Liver (tissue), 3 donors: ENCODE measurements around the gene CDPF1.

Source experiments
- EGR1 ChIP-seq, 2 donors: IDR thresholded peaks; 2 replicates each; pipeline ENCODE4 v1.6.1; 2016 to 2018; ENCODE audit warnings: antibody characterized with exemption in 2 of 2, low read depth in 2 of 2
- FOXA2 ChIP-seq: IDR thresholded peaks from 2 replicates; pipeline ENCODE4 v1.6.1; 2016; ENCODE audit warnings: antibody characterized with exemption
- GABPA ChIP-seq, 2 donors: IDR thresholded peaks in 1 of 2; conservative IDR thresholded peaks in 1 of 2; 2 replicates each; pipeline ENCODE4 v1.6.1; 2016; ENCODE audit warnings: antibody characterized with exemption in 2 of 2, mild to moderate bottlenecking in 1 of 2, moderate library complexity in 1 of 2
- NR2F2 ChIP-seq: IDR thresholded peaks from 2 replicates; pipeline ENCODE4 v1.6.1; 2016; ENCODE audit warnings: antibody characterized with exemption
- RXRA ChIP-seq, 2 donors: IDR thresholded peaks; 2 replicates each; pipeline ENCODE4 v1.6.1; 2017 to 2018; ENCODE audit warnings: antibody characterized with exemption in 2 of 2, mild to moderate bottlenecking in 1 of 2
- TAF1 ChIP-seq: conservative IDR thresholded peaks from 2 replicates; pipeline ENCODE4 v1.6.1; 2016; ENCODE audit warnings: antibody characterized with exemption, mild to moderate bottlenecking
- YY1 ChIP-seq: IDR thresholded peaks from 2 replicates; pipeline ENCODE4 v1.6.1; 2016; ENCODE audit warnings: antibody characterized with exemption, mild to moderate bottlenecking
- TF ChIP-seq, protein P1 (sequence below): IDR thresholded peaks from 2 replicates; pipeline ENCODE4 v1.6.1; 2016; ENCODE audit warnings: antibody characterized with exemption, mild to moderate bottlenecking
- TF ChIP-seq, protein P2 (sequence below): fragments of 150-350 bp; IDR thresholded peaks from 2 replicates; pipeline ENCODE4 v1.5.1; 2017; ENCODE audit warnings: improper control_type of control experiment, low read depth, low read length; ENCODE audit not compliant: missing input control
- TF ChIP-seq, protein P3 (sequence below): IDR thresholded peaks from 2 replicates; pipeline ENCODE4 v1.6.1; 2016; ENCODE audit warnings: antibody characterized with exemption
- TF ChIP-seq, protein P4 (sequence below): IDR thresholded peaks from 2 replicates; pipeline ENCODE4 v1.6.1; 2016; ENCODE audit warnings: antibody characterized with exemption
- donor health status: healthy.
- donor health status: healthy.

DNA sequence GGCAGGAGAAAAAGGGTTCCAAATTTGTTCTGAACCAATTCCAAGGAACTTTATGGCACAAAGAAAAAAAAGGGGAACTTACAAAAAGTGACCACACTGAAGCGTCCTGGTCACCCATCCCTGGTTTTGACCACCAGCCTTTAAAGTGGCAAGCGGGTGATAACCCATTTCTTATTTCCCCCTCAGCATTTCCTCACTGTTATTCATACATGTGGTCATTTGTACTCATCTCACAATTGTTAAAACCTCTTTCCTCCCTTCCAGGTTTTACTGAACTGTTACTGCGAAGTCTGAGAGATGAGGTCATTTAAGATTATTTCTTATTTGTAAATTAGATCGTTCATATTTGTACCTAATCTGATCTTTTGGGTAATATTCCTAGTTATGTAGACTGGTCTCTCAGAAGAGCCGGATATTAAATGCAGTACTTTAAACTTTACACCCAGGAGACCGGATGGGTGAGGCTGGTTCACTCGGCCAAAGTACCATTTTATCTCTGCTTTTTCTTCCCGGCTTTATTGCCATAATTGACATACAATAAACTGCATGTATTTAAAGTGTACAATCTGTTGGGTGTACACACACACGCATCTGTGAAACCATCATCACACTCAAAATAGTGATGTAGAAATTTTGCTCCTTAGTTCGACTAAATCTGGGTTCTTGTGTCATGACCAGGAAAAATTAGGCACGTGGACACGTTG, 47.0 kb downstream of the CDPF1 start:
- TF ChIP-seq, protein P1, sequence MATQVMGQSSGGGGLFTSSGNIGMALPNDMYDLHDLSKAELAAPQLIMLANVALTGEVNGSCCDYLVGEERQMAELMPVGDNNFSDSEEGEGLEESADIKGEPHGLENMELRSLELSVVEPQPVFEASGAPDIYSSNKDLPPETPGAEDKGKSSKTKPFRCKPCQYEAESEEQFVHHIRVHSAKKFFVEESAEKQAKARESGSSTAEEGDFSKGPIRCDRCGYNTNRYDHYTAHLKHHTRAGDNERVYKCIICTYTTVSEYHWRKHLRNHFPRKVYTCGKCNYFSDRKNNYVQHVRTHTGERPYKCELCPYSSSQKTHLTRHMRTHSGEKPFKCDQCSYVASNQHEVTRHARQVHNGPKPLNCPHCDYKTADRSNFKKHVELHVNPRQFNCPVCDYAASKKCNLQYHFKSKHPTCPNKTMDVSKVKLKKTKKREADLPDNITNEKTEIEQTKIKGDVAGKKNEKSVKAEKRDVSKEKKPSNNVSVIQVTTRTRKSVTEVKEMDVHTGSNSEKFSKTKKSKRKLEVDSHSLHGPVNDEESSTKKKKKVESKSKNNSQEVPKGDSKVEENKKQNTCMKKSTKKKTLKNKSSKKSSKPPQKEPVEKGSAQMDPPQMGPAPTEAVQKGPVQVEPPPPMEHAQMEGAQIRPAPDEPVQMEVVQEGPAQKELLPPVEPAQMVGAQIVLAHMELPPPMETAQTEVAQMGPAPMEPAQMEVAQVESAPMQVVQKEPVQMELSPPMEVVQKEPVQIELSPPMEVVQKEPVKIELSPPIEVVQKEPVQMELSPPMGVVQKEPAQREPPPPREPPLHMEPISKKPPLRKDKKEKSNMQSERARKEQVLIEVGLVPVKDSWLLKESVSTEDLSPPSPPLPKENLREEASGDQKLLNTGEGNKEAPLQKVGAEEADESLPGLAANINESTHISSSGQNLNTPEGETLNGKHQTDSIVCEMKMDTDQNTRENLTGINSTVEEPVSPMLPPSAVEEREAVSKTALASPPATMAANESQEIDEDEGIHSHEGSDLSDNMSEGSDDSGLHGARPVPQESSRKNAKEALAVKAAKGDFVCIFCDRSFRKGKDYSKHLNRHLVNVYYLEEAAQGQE = no peak
- TF ChIP-seq NR2F2 (no peak), TAF1 (no peak), GABPA (IDR thresholded peaks at IDR 0.05 in 1 of 2, conservative IDR thresholded peaks at IDR 0.05 in 1 of 2) (no peak), FOXA2 (no peak), YY1 (no peak), RXRA (IDR thresholded peaks at IDR 0.05) (no peak), EGR1 (IDR thresholded peaks at IDR 0.05; ENCODE audit: low read depth in 2 of 2) (no peak)
- TF ChIP-seq, protein P2, sequence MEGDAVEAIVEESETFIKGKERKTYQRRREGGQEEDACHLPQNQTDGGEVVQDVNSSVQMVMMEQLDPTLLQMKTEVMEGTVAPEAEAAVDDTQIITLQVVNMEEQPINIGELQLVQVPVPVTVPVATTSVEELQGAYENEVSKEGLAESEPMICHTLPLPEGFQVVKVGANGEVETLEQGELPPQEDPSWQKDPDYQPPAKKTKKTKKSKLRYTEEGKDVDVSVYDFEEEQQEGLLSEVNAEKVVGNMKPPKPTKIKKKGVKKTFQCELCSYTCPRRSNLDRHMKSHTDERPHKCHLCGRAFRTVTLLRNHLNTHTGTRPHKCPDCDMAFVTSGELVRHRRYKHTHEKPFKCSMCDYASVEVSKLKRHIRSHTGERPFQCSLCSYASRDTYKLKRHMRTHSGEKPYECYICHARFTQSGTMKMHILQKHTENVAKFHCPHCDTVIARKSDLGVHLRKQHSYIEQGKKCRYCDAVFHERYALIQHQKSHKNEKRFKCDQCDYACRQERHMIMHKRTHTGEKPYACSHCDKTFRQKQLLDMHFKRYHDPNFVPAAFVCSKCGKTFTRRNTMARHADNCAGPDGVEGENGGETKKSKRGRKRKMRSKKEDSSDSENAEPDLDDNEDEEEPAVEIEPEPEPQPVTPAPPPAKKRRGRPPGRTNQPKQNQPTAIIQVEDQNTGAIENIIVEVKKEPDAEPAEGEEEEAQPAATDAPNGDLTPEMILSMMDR = no peak
- TF ChIP-seq, protein P3, sequence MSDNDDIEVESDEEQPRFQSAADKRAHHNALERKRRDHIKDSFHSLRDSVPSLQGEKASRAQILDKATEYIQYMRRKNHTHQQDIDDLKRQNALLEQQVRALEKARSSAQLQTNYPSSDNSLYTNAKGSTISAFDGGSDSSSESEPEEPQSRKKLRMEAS = no peak
- TF ChIP-seq, protein P4, sequence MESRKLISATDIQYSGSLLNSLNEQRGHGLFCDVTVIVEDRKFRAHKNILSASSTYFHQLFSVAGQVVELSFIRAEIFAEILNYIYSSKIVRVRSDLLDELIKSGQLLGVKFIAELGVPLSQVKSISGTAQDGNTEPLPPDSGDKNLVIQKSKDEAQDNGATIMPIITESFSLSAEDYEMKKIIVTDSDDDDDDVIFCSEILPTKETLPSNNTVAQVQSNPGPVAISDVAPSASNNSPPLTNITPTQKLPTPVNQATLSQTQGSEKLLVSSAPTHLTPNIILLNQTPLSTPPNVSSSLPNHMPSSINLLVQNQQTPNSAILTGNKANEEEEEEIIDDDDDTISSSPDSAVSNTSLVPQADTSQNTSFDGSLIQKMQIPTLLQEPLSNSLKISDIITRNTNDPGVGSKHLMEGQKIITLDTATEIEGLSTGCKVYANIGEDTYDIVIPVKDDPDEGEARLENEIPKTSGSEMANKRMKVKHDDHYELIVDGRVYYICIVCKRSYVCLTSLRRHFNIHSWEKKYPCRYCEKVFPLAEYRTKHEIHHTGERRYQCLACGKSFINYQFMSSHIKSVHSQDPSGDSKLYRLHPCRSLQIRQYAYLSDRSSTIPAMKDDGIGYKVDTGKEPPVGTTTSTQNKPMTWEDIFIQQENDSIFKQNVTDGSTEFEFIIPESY = no peak
